ENCODE data around the gene KRT81.

The KRT81 gene

DNA sequence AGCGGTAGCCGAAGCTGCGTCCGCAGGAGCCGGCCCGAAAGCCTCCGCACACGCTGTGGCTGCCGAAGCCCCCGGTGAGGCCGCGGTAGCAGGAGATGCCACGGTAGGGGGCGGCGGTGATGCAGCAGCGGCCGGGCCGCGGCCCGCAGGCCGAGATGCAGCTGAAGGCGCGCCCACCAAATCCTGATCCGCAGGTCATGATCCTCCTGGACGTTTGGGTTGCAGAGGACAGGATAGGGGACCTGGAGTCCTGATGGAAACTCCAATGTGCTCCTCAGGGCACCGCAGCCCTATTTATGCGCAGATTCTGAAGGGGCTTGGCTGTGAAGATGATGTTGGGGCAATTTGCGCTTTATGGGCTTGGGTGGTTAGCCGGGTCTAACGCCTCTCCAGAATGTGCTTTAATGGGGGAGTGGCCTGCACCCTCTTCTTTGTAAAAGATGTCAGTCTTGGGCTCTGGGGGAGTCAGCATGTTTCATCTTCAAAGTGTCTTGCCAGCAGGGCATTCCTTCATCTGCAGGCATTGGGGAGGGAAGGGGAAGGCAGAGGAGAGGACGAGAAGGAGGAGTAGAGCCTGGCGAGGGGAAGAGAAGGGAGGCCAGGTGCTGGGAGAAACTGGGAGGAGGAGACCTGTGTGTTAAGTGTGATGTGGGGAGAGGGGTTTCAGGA is at the start of gene KRT81:
TSS of gene KRT81 (minus strand) at position 268 of the 669 bp plus-strand sequence. CDS start at position 199, 69 bp downstream.
- no peak for DNase-seq

GRCh38 chr12:52338241-52338960 is 47.1 kb upstream of the KRT81 start:
- no peak for DNase-seq

DNA sequence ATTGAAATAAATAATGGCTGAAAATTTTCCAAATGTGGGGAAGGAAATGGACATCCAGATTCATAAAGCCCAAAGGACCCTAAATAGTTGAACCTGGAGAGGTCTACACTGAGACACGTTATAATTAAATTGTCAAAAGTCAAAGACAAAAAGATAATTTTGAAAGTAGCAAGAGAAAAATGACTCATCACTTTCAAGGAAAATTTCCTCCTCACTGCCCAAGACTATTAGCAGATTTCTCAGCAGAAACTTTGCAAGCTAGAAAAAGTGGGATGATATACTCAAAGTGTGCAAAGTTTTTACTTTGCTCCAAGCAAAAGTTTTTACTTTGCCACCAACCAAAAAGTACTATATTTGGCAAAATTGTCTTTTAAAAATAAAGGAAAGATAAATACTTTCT is 45.7 kb upstream of the KRT81 start:
- no peak for DNase-seq

- DNase-seq: no peak
These were observed 45.3 kb upstream of the KRT81 start for GRCh38 chr12:52336641-52337040.

DNA sequence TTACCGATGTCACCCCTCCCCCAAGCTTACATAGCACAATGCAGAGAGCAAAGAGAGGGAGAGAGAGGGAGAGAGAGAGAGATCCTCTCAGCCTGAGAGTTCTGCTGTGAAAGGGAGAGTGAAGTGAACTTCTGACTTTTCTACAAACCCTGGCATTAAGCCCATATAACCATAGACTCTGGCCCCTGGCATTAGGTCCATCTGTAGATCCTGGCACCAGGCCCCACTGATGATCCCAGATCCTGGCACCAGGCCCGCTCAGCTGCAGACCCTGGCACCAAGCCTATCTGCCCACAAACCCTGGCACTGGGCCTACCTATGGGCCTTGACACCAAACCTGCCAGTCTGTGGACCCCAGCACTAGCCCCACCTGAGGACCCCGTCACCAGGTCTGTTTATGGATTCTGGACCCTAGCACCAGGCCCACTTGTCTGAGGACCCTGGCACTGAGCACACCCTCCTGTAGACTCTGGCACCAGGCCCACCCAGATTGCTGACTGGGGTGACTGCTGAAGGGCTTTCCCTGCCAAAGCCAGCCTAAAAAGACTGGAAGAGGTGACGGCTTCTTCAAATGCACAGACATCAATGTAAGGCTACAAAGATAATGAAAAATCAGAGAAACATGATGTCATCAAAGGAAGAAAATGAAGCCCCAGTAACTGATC is 44.4 kb upstream of the KRT81 start:
- DNase-seq: no peak

DNA sequence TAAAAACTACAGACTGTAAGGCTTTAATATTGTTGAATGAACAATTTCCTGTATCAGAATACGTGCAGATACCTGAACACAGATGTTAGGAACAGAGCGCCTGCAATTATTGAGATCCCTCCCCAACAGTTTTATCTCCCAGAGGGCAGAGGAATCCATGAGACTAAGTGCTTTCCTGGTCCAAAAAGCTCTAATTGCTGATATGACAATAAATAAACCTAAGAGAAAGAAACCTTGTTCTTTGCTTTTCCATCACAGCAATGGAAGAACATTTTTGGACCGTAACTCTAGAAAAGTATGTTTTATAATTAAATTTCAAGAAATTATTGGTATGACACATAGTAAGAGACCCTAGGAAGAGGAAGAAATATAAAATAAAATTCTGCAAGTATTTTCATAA is 42.9 kb upstream of the KRT81 start:
- DNase-seq: no peak

DNA sequence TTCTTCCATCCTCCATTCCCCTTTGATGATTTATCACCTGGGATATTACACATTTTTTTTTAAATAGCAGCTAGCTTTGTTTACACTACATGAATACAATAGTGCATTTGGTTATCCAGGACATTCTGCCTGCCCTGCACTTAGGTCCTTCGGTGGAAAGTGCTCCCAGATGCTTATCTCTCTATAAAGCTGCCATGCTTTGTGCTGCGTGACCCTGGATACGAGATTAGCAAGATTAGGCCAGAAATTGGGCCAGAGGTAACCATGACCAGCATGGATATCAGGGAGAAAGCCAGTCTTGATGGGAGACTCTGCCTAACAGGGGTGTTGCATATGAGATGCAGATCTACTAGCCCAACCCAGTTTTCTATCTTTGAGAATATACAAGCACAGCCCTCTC is 42.0 kb upstream of the KRT81 start:
- no peak for DNase-seq

DNA sequence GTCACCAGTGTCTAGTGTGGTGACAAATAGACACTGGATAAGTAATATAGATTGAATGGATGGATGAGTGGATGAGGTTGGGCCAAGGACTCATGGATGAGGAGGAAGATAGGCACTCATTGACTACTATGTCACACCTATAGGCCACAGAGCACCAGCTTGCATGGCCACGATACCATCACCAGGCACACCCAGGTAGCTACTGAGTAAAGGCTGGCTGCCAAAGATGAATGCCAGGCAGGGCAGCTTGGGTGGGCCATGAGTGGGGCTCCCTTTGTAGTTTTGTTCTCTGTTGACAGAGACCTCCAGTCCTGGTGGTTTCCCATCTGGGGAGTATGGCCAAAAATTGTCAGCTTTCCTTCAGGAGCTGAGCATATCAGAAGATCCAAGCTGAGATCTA is 41.0 kb upstream of the KRT81 start:
- DNase-seq: no peak

- DNase-seq: no peak
These were observed 40.5 kb upstream of the KRT81 start for GRCh38 chr12:52331833-52332232.

GRCh38 chr12:52331039-52331438 is 39.7 kb upstream of the KRT81 start:
- DNase-seq: no peak

- DNase-seq: no peak
These were observed 36.6 kb upstream of the KRT81 start for GRCh38 chr12:52327830-52328500.

- DNase-seq: peak; percentile 73
These were observed 35.9 kb upstream of the KRT81 start for GRCh38 chr12:52327052-52327829.

- no peak for DNase-seq
These were observed 32.8 kb upstream of the KRT81 start for GRCh38 chr12:52324153-52324444.

GRCh38 chr12:52323416-52324152 is 32.2 kb upstream of the KRT81 start:
- DNase-seq: no peak

DNA sequence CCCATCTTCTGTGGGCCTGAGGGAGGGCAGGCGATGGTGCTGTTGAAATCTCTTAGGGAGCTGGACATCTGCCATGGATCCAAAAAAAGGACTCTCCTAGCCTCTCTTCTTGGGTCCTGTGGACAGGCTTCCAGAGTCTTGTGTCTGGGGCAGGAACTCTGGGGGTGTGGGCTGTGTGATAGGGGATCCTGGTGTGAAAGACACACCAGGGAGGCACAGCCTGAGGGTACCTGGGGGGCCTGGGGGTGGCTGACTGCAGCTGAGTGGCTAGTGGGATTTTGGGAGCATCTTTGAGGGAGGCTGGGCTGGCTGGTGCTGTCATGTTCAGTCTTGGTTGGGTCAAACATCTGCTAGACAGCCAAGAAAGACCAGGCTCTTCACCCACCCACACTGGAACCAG is 31.7 kb upstream of the KRT81 start:
- no peak for DNase-seq

DNA sequence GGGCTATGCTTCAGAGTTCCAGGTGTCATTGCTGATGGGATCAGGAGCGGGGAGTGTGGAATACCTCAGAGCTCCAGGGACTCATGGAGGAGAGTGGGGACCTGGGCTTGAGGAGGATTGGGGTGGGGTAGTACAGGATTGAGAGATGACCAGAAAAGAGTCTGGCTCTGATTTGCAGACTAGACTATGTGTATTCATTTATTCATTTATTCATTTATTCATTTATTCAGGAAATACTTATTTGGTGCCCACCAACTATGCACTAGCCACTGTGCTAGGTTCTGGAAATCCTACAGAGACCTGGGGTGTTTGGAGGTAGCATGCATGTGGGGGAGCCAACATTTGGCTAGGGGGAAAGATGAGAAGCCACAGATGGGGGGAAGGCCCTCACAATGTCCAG is 30.7 kb upstream of the KRT81 start:
- DNase-seq: no peak

GRCh38 chr12:52321418-52321817 is 30.1 kb upstream of the KRT81 start:
- no peak for DNase-seq

DNA sequence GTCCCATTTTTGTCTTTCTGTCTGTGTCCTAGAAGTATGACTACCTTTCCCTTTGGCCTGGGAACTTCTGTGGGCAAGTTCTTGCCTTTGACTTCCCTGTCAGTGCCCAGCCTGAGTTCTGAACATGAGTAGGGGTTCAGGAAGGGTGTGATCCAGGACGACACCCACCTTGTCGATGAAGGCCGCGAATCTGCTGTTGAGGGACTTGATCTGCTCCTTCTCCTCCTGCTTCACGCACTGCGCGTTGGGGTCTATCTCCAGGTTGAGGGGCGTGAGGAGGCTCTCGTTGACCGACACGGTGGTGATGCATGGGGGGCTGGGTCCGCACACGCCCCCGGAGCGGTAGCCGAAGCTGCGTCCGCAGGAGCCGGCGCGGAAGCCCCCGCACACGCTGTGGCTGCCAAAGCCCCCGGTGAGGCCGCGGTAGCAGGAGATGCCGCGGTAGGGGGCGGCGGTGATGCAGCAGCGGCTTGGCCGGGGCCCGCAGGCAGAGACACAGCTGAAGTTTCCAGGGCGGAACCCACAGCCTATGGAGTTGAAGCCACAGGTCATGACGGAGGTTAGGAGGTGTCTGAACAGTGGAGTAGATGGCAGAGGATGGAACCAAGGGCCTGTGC is 29.6 kb upstream of the KRT81 start, which contains the start of gene KRT83:
TSS of gene KRT83 (minus strand) at position 615 of the 617 bp plus-strand sequence. CDS start at position 552, 63 bp downstream.
- DNase-seq: no peak

GRCh38 chr12:52319097-52319496 is 27.8 kb upstream of the KRT81 start:
- DNase-seq: no peak

GRCh38 chr12:52318241-52318990 is 27.1 kb upstream of the KRT81 start:
- DNase-seq: no peak

Measured in activated effector memory CD4-positive, alpha-beta T cell treated with Interleukin-2 at 50 U/mL for 16 hours (primary cell).